ENCODE results near the gene LCN6.
"Not testable (repeated sequence)": the region's sequence is repeated elsewhere in the genome, so short reads cannot be mapped to it uniquely, and the experiment has no call there.

The LCN6 gene

GRCh38 chr9:136722093-136722968, 26.0 kb downstream of the LCN6 start:
- no peak for DNase-seq

- DNase-seq, result no peak
Measured at GRCh38 chr9:136721339-136722092, 26.8 kb downstream of the LCN6 start.

GRCh38 chr9:136720898-136721338, 27.4 kb downstream of the LCN6 start:
- no peak for DNase-seq

GRCh38 chr9:136720251-136720897, 28.0 kb downstream of the LCN6 start:
- no peak for DNase-seq

- DNase-seq, result no peak
Measured at GRCh38 chr9:136719195-136719880, 29.0 kb downstream of the LCN6 start.

- DNase-seq, result no peak
Measured at GRCh38 chr9:136718345-136719194, 29.8 kb downstream of the LCN6 start.

GRCh38 chr9:136717399-136717798, 30.9 kb downstream of the LCN6 start:
- DNase-seq, result no peak

GRCh38 chr9:136714893-136715274, 33.4 kb downstream of the LCN6 start:
- DNase-seq, result no peak

GRCh38 chr9:136714096-136714892, 34.0 kb downstream of the LCN6 start:
- DNase-seq, result no peak

- no peak for DNase-seq
Measured at GRCh38 chr9:136713550-136713949, 34.8 kb downstream of the LCN6 start.

GRCh38 chr9:136712690-136713544, 35.4 kb downstream of the LCN6 start:
- no peak for DNase-seq

GRCh38 chr9:136711751-136712689, 36.3 kb downstream of the LCN6 start, which contains the start of gene DIPK1B:
DIPK1B (plus strand) TSS chr9:136712572; CDS start chr9:136712666, 94 bp downstream.
- no peak for DNase-seq

- not testable (repeated sequence) for DNase-seq
Measured at GRCh38 chr9:136711219-136711648, 37.1 kb downstream of the LCN6 start.

- no peak for DNase-seq
Measured at GRCh38 chr9:136710543-136710942, 37.8 kb downstream of the LCN6 start.

GRCh38 chr9:136709454-136710109, 38.7 kb downstream of the LCN6 start:
- DNase-seq, result no peak

- no peak for DNase-seq
Measured at GRCh38 chr9:136707849-136708517, 40.3 kb downstream of the LCN6 start.

GRCh38 chr9:136707011-136707410, 41.3 kb downstream of the LCN6 start:
- DNase-seq, result no peak

GRCh38 chr9:136705564-136705963, 42.8 kb downstream of the LCN6 start:
- no peak for DNase-seq

Data from NCI-H187 treated with DMSO at 0.1 percent for 48 hours (cell line).